ENCODE data around the gene LATS2.
"Not testable (repeated sequence)": the region's sequence is repeated elsewhere in the genome, so short reads cannot be mapped to it uniquely, and the experiment has no call there.

Gene LATS2

GRCh38 chr13:21058361-21058760, 3.0 kb downstream of the LATS2 start:
- Histone ChIP-seq H3K9me3 (ENCODE audit: control insufficient read depth in 2 of 2, low read length in 2 of 2) (no peaks in the 10 kb centered on the region), H3K4me1 (ENCODE audit: control insufficient read depth, insufficient read depth, low read length) (peaks cover 34% of the 10 kb centered on the region), H3K36me3 (ENCODE audit: control insufficient read depth in 2 of 2, insufficient read depth in 2 of 2, low read length in 2 of 2) (peaks cover 0 to 4% of the 10 kb centered on the region in 2 donors), H3K27ac (ENCODE audit: low read length) (no peak overlapping the region), H3K4me3 (ENCODE audit: low read length in 2 of 2) (no peak overlapping the region), H3K27me3 (ENCODE audit: control insufficient read depth in 1 of 2, insufficient read depth in 2 of 2, low read length in 2 of 2) (no peaks in the 10 kb centered on the region), H3K9ac (ENCODE audit: low read length in 2 of 2) (peak overlapping the region in 1 of 2 donors; percentile 22)

DNA sequence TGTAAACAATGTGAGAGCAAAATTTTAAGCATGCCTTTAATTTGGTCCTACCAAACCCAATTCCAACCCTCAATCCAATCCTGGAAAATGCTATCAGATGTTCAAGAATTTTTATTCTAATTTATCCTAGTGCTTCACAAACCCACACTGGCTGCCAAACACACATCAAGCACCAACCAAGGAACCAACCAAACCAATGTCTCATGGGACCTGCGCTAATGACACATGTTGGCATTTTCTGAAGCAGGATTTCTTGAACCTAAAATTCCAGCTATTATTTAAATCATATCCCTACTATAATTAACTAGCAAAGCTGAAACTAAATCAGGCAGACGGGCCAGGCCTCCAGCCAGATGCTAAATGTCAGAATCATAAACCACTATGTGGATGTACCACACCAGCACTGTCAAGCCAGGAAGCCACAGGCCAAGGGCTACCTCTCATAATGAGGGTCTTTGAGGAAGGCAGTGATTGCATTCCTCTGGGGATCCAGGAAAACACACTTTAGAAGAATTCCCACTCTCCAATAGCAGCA, 5.8 kb downstream of the LATS2 start:
- Histone ChIP-seq H3K9me3 (ENCODE audit: control insufficient read depth in 2 of 2, low read length in 2 of 2) (no peaks in the 10 kb centered on the region), H3K9ac (ENCODE audit: low read length in 2 of 2) (no peak overlapping the region), H3K27ac (ENCODE audit: low read length) (no peak overlapping the region), H3K4me1 (ENCODE audit: control insufficient read depth, insufficient read depth, low read length) (peaks cover 35% of the 10 kb centered on the region), H3K36me3 (ENCODE audit: control insufficient read depth in 2 of 2, insufficient read depth in 2 of 2, low read length in 2 of 2) (peaks cover 0 to 5% of the 10 kb centered on the region in 2 donors), H3K4me3 (ENCODE audit: low read length in 2 of 2) (no peak overlapping the region), H3K27me3 (ENCODE audit: control insufficient read depth in 1 of 2, insufficient read depth in 2 of 2, low read length in 2 of 2) (no peaks in the 10 kb centered on the region)

DNA sequence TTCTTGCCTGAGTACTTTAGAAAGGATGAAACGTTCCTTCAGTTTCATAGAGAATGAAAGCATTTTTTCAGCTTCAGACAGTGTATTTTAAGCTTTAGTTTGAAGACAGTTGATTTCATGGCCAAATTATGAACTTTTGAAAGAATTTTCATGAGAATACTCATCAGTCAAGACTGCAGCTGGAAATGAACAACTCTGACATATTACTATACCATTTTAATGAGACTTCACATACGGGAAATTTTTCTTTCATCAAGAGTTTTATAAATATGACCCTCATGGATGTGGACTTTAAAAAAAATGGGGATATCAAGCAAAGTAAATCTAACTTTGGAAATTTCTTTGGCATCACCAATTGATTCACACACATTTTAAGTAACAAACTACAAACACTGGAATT, 6.4 kb downstream of the LATS2 start:
- Histone ChIP-seq H3K27ac (ENCODE audit: low read length) (no peak overlapping the region), H3K36me3 (ENCODE audit: control insufficient read depth in 2 of 2, insufficient read depth in 2 of 2, low read length in 2 of 2) (peaks cover 0 to 5% of the 10 kb centered on the region in 2 donors), H3K9me3 (ENCODE audit: control insufficient read depth in 2 of 2, low read length in 2 of 2) (no peaks in the 10 kb centered on the region), H3K4me3 (ENCODE audit: low read length in 2 of 2) (peak overlapping the region in 1 of 2 donors; percentile 3), H3K27me3 (ENCODE audit: control insufficient read depth in 1 of 2, insufficient read depth in 2 of 2, low read length in 2 of 2) (no peaks in the 10 kb centered on the region), H3K9ac (ENCODE audit: low read length in 2 of 2) (no peak overlapping the region), H3K4me1 (ENCODE audit: control insufficient read depth, insufficient read depth, low read length) (peaks cover 34% of the 10 kb centered on the region)

DNA sequence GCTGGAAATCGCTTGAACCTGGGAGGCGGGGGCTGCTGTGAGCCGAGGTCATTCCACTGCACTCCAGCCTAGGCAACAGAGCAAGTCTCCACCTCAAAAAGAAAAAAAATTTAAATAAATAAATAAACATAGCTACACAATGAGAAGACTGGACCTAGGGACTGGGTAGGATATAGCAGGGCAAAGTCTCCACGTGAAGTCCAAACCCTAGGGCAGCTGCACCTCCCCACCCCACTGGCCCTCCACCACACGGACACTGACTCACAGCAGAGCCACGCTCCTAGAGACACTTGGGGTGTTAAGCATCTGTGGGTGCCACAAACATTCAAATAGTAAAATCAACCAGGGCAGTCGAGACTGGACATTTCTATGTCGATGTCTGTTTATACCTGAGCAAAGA, 7.1 kb downstream of the LATS2 start:
- Histone ChIP-seq H3K27ac (ENCODE audit: low read length) (no peak overlapping the region), H3K36me3 (ENCODE audit: control insufficient read depth in 2 of 2, insufficient read depth in 2 of 2, low read length in 2 of 2) (peaks cover 0 to 5% of the 10 kb centered on the region in 2 donors), H3K9me3 (ENCODE audit: control insufficient read depth in 2 of 2, low read length in 2 of 2) (no peaks in the 10 kb centered on the region), H3K4me1 (ENCODE audit: control insufficient read depth, insufficient read depth, low read length) (peaks cover 32% of the 10 kb centered on the region), H3K4me3 (ENCODE audit: low read length in 2 of 2) (peak overlapping the region in 1 of 2 donors; percentile 22), H3K9ac (ENCODE audit: low read length in 2 of 2) (no peak overlapping the region), H3K27me3 (ENCODE audit: control insufficient read depth in 1 of 2, insufficient read depth in 2 of 2, low read length in 2 of 2) (no peaks in the 10 kb centered on the region)

GRCh38 chr13:21053231-21053630, 8.2 kb downstream of the LATS2 start:
- Histone ChIP-seq H3K4me1 (ENCODE audit: control insufficient read depth, insufficient read depth, low read length) (peaks cover 35% of the 10 kb centered on the region), H3K9me3 (ENCODE audit: control insufficient read depth in 2 of 2, low read length in 2 of 2) (no peaks in the 10 kb centered on the region), H3K36me3 (ENCODE audit: control insufficient read depth in 2 of 2, insufficient read depth in 2 of 2, low read length in 2 of 2) (peaks cover 0 to 5% of the 10 kb centered on the region in 2 donors), H3K27ac (ENCODE audit: low read length) (no peak overlapping the region), H3K9ac (ENCODE audit: low read length in 2 of 2) (no peak overlapping the region), H3K27me3 (ENCODE audit: control insufficient read depth in 1 of 2, insufficient read depth in 2 of 2, low read length in 2 of 2) (no peaks in the 10 kb centered on the region), H3K4me3 (ENCODE audit: low read length in 2 of 2) (no peak overlapping the region)

DNA sequence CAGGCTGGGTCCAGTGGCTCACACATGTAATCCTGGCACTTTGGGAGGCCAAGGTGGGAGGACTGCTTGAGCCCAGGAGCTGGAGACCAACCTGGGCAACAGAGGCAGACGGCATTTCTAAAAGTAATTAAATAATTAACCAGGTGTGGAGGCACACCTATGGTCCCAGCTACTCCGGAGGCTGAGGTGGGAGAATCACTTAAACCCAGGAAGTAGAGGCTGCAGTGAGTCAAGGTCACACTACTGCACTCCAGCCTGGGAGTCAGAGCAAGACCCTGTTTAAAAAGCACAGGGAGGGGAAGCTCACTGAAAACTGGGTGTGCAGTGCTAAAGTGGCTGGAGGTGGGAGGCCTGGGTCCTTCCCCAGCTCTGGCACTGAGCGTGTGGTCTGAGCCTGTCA, 9.7 kb downstream of the LATS2 start:
- Histone ChIP-seq H3K4me1 (ENCODE audit: control insufficient read depth, insufficient read depth, low read length) (peaks cover 39% of the 10 kb centered on the region), H3K9ac (ENCODE audit: low read length in 2 of 2) (no peak overlapping the region), H3K4me3 (ENCODE audit: low read length in 2 of 2) (no peak overlapping the region)

DNA sequence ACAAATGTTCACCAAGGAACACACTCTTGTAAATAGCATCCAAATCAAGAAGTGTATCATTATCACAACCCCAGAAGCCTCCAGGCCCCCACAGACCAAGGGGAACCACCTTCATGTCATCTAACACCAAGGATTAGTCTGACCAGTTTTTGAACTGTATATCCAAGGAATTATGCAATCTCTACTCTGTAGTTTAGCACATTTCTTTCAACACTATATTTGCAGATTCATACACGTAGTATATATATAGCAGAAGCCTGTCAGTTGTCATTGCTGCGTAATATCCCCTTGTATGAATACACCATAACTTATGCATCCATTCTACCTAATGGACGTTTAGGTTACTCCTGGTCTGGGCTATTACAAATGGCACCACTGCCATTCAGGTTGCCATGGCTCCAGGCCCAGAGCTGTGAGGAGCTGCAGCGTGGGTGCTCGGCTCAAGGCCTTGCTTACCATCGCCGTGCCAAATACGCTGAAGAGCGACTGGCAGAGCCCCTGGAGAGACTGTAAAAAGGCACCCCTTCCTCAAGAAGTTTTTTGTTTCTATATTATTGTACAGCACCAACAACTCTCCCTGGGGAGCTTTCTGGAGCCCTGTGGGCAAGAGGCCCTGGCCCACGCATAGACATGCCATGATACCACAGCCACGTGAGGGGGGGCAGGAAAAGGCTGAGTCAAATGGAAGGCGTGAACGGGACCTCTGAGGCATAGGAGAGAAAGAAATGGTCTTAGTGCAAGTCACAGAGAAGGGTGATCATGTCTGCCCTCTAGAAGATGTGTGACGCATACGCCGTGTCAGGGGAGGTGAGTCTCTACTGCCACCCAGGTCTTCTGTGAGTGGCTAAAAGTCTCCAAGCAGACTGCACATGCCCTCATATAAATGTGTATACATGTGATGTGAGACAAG, 10.8 kb downstream of the LATS2 start:
- peaks cover 34% of the 10 kb centered on the region for H3K4me1 ChIP-seq (ENCODE audit: control insufficient read depth, insufficient read depth, low read length)
- H3K4me3 ChIP-seq (ENCODE audit: low read length in 2 of 2): no peak overlapping the region
- H3K36me3 ChIP-seq (ENCODE audit: control insufficient read depth in 2 of 2, insufficient read depth in 2 of 2, low read length in 2 of 2): peaks cover 2 to 6% of the 10 kb centered on the region in 2 donors
- H3K9ac ChIP-seq (ENCODE audit: low read length in 2 of 2): no peak overlapping the region
- no peak overlapping the region for H3K27ac ChIP-seq (ENCODE audit: low read length)
- no peaks in the 10 kb centered on the region for H3K27me3 ChIP-seq (ENCODE audit: control insufficient read depth in 1 of 2, insufficient read depth in 2 of 2, low read length in 2 of 2)
- no peaks in the 10 kb centered on the region for H3K9me3 ChIP-seq (ENCODE audit: control insufficient read depth in 2 of 2, low read length in 2 of 2)

More for the DNA sequence above, 9.7 kb downstream of the LATS2 start:
- Histone ChIP-seq H3K36me3 (ENCODE audit: control insufficient read depth in 2 of 2, insufficient read depth in 2 of 2, low read length in 2 of 2) (peaks cover 2 to 5% of the 10 kb centered on the region in 2 donors), H3K27ac (ENCODE audit: low read length) (no peak overlapping the region), H3K27me3 (ENCODE audit: control insufficient read depth in 1 of 2, insufficient read depth in 2 of 2, low read length in 2 of 2) (no peaks in the 10 kb centered on the region), H3K9me3 (ENCODE audit: control insufficient read depth in 2 of 2, low read length in 2 of 2) (no peaks in the 10 kb centered on the region)

GRCh38 chr13:21049731-21050130, 11.7 kb downstream of the LATS2 start:
- H3K27me3 ChIP-seq (ENCODE audit: control insufficient read depth in 1 of 2, insufficient read depth in 2 of 2, low read length in 2 of 2); H3K27ac ChIP-seq (ENCODE audit: low read length); H3K9ac ChIP-seq (ENCODE audit: low read length in 2 of 2); H3K9me3 ChIP-seq (ENCODE audit: control insufficient read depth in 2 of 2, low read length in 2 of 2); H3K4me3 ChIP-seq (ENCODE audit: low read length in 2 of 2): not testable (repeated sequence)
- H3K4me1 ChIP-seq (ENCODE audit: control insufficient read depth, insufficient read depth, low read length): peaks cover 31% of the 10 kb centered on the region
- peaks cover 4 to 11% of the 10 kb centered on the region in 2 donors for H3K36me3 ChIP-seq (ENCODE audit: control insufficient read depth in 2 of 2, insufficient read depth in 2 of 2, low read length in 2 of 2)

GRCh38 chr13:21048901-21049698, 12.3 kb downstream of the LATS2 start:
- peaks cover 31% of the 10 kb centered on the region for H3K4me1 ChIP-seq (ENCODE audit: control insufficient read depth, insufficient read depth, low read length)
- no peak overlapping the region for H3K4me3 ChIP-seq (ENCODE audit: low read length in 2 of 2)
- H3K9ac ChIP-seq (ENCODE audit: low read length in 2 of 2): no peak overlapping the region
- no peaks in the 10 kb centered on the region for H3K9me3 ChIP-seq (ENCODE audit: control insufficient read depth in 2 of 2, low read length in 2 of 2)
- H3K27ac ChIP-seq (ENCODE audit: low read length): no peak overlapping the region
- H3K36me3 ChIP-seq (ENCODE audit: control insufficient read depth in 2 of 2, insufficient read depth in 2 of 2, low read length in 2 of 2): peaks cover 7 to 15% of the 10 kb centered on the region in 2 donors
- H3K27me3 ChIP-seq (ENCODE audit: control insufficient read depth in 1 of 2, insufficient read depth in 2 of 2, low read length in 2 of 2): no peaks in the 10 kb centered on the region

DNA sequence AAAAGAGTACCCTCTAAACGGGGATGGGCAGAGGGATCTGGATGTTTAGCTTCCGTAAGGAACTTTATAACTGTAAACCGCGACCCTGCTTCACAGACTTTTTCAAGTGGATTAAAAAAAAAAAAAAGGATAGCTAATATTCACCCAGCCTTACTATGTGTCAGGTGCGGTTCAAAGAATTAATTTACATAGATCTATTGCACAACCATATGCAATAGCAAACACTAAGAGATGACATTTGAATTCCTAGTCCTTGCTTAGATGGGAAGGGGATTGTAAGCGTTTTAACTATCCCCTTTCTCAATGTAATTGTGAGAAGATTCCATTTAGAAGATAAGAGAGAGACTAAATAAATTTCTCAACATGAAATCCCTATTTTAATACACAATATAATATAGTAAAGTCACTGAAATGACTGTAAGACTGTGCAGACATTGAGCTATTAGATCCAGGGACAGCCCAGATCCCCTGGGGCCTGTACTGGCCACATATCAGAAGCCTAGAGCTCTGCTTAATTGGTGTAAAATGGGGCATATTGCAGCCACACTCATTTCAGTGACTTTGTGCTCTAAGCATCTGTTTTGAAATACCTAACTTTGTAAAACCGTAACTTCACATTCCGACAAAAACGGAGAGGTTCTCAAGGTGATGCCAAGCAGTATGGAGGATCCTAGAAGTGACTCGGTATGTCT, 13.6 kb downstream of the LATS2 start:
- H3K9me3 ChIP-seq (ENCODE audit: control insufficient read depth in 2 of 2, low read length in 2 of 2): no peaks in the 10 kb centered on the region
- peaks cover 39% of the 10 kb centered on the region for H3K4me1 ChIP-seq (ENCODE audit: control insufficient read depth, insufficient read depth, low read length)
- H3K27me3 ChIP-seq (ENCODE audit: control insufficient read depth in 1 of 2, insufficient read depth in 2 of 2, low read length in 2 of 2): no peaks in the 10 kb centered on the region
- peaks cover 7 to 10% of the 10 kb centered on the region in 2 donors for H3K36me3 ChIP-seq (ENCODE audit: control insufficient read depth in 2 of 2, insufficient read depth in 2 of 2, low read length in 2 of 2)
- H3K9ac ChIP-seq (ENCODE audit: low read length in 2 of 2): no peak overlapping the region
- H3K27ac ChIP-seq (ENCODE audit: low read length): no peak overlapping the region
- no peak overlapping the region for H3K4me3 ChIP-seq (ENCODE audit: low read length in 2 of 2)
